Measurements from ENCODE around the gene ANKRD33B.

- TF ChIP-seq CTCF (IDR thresholded peaks at IDR 0.05; ENCODE audit: control extremely low read depth in 1 of 3, insufficient read depth in 1 of 3, low read depth in 1 of 3, low read length in 3 of 3) = no peak
- TF ChIP-seq NRF1 (IDR thresholded peaks at IDR 0.05; ENCODE audit: low read depth, low read length) = no peak
- TF ChIP-seq CREB1 (IDR thresholded peaks at IDR 0.05) = no peak
- no peak for TF ChIP-seq MAFK (IDR thresholded peaks at IDR 0.05; ENCODE audit: low read depth, low read length)
- no peak for TF ChIP-seq GABPA (IDR thresholded peaks at IDR 0.05; ENCODE audit: borderline replicate concordance, insufficient read depth, low read length)
- no peak for TF ChIP-seq RFX5 (IDR thresholded peaks at IDR 0.05; ENCODE audit: borderline replicate concordance, low read depth, low read length)
- TF ChIP-seq SP2 (IDR thresholded peaks at IDR 0.05; ENCODE audit: low read length) = no peak
- TF ChIP-seq, protein P1, sequence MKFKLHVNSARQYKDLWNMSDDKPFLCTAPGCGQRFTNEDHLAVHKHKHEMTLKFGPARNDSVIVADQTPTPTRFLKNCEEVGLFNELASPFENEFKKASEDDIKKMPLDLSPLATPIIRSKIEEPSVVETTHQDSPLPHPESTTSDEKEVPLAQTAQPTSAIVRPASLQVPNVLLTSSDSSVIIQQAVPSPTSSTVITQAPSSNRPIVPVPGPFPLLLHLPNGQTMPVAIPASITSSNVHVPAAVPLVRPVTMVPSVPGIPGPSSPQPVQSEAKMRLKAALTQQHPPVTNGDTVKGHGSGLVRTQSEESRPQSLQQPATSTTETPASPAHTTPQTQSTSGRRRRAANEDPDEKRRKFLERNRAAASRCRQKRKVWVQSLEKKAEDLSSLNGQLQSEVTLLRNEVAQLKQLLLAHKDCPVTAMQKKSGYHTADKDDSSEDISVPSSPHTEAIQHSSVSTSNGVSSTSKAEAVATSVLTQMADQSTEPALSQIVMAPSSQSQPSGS (IDR thresholded peaks at IDR 0.05; ENCODE audit: low read length) = no peak
- no peak for TF ChIP-seq TAF1 (IDR thresholded peaks at IDR 0.05; ENCODE audit: low read depth, low read length)
- TF ChIP-seq FOSL1 (IDR thresholded peaks at IDR 0.05; ENCODE audit: insufficient read depth, low read depth, low read length) = no peak
Measured at GRCh38 chr5:10652151-10652550, 88.3 kb downstream of the ANKRD33B start.
